ENCODE results near the gene CYBA. TPM values are rescaled to one million over a fixed set of nuclear protein-coding genes. Genes with fewer than 3 reads are reported as not detected.

The CYBA gene
- total RNA-seq, 1 donor from 2014 or later: 188 TPM

GRCh38 chr16:88678224-88678979 is 27.5 kb upstream of the CYBA start:
- TF ChIP-seq POLR2A (IDR thresholded peaks at IDR 0.05): no peak
- TF ChIP-seq, protein P1, sequence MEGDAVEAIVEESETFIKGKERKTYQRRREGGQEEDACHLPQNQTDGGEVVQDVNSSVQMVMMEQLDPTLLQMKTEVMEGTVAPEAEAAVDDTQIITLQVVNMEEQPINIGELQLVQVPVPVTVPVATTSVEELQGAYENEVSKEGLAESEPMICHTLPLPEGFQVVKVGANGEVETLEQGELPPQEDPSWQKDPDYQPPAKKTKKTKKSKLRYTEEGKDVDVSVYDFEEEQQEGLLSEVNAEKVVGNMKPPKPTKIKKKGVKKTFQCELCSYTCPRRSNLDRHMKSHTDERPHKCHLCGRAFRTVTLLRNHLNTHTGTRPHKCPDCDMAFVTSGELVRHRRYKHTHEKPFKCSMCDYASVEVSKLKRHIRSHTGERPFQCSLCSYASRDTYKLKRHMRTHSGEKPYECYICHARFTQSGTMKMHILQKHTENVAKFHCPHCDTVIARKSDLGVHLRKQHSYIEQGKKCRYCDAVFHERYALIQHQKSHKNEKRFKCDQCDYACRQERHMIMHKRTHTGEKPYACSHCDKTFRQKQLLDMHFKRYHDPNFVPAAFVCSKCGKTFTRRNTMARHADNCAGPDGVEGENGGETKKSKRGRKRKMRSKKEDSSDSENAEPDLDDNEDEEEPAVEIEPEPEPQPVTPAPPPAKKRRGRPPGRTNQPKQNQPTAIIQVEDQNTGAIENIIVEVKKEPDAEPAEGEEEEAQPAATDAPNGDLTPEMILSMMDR (IDR thresholded peaks at IDR 0.05): no peak
- no peak for TF ChIP-seq POLR2AphosphoS5 (IDR thresholded peaks at IDR 0.05; ENCODE audit: insufficient read depth in 1 of 2, low read depth in 1 of 2)
- DNase-seq (ENCODE audit: extremely low spot score in 2 of 2): no peak
- Histone ChIP-seq H3K27ac (no peak overlapping the region), H3K27me3 (no peaks in the 10 kb centered on the region), H3K9me3 (no peaks in the 10 kb centered on the region), H3K4me1 (no peaks in the 10 kb centered on the region), H3K4me3 (no peak overlapping the region), H3K36me3 (no peaks in the 10 kb centered on the region)
- intact Hi-C loops (cut with DNase I): no loop called here

DNA sequence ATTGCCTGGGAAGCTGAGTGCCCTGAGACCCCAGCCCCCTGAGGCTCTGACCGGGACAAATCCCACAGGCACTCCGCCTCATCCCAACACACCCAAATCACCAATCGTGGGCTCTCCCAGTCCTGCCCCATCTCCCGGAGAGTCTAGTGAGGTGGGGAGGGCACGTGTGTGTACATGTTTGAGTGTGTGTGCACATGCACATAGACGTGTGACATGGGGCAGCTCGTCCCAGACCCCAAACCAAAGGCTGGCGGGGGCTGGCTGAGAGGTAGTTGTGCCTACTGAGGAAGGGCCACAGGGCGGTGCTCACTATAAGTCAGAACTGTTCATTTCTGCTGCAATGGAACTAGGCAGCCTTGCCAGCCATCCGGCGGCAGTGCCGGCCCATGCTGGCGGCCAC is 26.9 kb upstream of the CYBA start:
- H3K9me3 ChIP-seq: no peaks in the 10 kb centered on the region
- H3K36me3 ChIP-seq: no peaks in the 10 kb centered on the region
- no peak overlapping the region for H3K27ac ChIP-seq
- intact Hi-C loops (cut with DNase I): no loop called here
- no peak overlapping the region for H3K4me3 ChIP-seq
- no peaks in the 10 kb centered on the region for H3K27me3 ChIP-seq
- H3K4me1 ChIP-seq: no peaks in the 10 kb centered on the region
- no peak for DNase-seq (ENCODE audit: extremely low spot score in 2 of 2)
- TF ChIP-seq, protein P1 (IDR thresholded peaks at IDR 0.05): no peak
- TF ChIP-seq POLR2AphosphoS5 (IDR thresholded peaks at IDR 0.05; ENCODE audit: insufficient read depth in 1 of 2, low read depth in 1 of 2): no peak
- no peak for TF ChIP-seq POLR2A (IDR thresholded peaks at IDR 0.05)

DNA sequence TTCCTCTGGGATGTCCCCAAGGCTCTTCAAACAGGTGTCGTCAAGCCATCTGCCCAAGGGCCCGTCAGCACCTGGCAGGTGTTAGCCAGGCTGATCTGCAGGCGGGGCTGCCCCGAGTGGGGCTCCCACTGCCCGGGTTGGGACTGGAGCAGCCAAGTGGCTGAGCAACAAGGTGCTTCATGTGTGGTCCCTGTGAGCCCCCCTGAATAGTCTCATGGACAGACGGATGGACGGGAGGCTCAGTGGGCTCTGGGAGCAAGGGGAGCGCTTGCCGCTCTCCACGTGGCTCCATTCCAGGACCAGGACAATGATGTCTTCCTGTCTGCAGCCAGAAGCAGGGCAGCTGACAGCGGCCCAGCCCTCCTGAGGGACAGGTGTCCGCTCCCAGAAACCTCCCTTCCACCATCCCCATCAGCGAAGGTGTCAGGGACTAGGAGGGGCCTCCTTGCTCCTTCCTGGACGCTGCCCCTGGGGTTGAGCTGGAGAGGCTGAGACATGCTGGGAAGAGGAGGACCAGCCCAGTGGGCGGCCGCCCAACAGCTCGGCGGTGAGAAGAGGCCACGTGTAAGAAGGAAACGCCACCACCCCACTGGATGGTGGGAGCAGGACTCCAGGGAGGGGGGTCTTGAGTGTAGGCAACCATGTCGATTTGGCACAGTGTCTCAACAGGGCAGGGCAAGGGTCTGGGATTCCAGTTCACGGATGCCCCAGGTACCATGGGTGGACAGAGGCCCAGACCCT is 25.8 kb upstream of the CYBA start:
- no peaks in the 10 kb centered on the region for H3K9me3 ChIP-seq
- TF ChIP-seq, protein P1 (IDR thresholded peaks at IDR 0.05): no peak
- TF ChIP-seq POLR2AphosphoS5 (IDR thresholded peaks at IDR 0.05; ENCODE audit: insufficient read depth in 1 of 2, low read depth in 1 of 2) (no peak), POLR2A (IDR thresholded peaks at IDR 0.05) (no peak)
- H3K27me3 ChIP-seq: no peaks in the 10 kb centered on the region
- no peak overlapping the region for H3K4me3 ChIP-seq
- intact Hi-C loops (cut with DNase I): no loop called here
- no peak for DNase-seq (ENCODE audit: extremely low spot score in 2 of 2)
- H3K4me1 ChIP-seq: no peaks in the 10 kb centered on the region
- no peak overlapping the region for H3K27ac ChIP-seq
- no peaks in the 10 kb centered on the region for H3K36me3 ChIP-seq

DNA sequence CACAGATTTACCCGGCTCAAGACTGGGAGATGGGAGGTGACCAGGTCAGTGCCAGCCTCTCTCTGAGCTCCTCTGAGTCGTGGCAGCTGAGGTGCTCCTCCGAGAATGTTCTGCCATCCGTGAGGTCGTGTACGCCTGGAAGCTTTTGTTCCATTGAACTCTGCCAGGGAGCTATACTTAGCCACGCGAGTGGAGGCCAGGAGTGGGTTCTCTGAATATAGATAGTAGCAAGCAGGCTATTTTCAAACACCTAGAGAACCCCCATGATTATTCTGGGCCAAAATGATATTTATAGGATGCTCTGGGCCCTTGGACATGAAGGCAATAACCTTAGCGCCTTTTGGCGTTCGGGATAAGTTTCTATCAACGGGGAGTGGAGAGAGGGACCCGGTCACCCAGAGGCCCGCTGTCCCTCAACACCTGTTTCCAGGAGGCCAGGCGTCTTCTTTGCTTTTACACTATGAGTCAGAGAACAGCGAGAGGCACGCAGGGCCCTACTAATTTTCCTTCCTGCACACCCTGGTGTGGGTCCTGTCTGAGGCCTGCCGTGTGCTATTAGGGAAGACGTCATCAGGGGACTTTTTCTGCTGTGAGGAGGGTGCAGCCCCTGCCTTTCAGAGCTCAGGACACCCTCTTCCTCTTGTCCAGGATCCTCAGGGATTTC is 23.0 kb upstream of the CYBA start:
- Histone ChIP-seq H3K27me3 (no peaks in the 10 kb centered on the region), H3K4me3 (no peak overlapping the region), H3K27ac (no peak overlapping the region), H3K4me1 (no peaks in the 10 kb centered on the region), H3K9me3 (no peaks in the 10 kb centered on the region), H3K36me3 (no peaks in the 10 kb centered on the region)
- intact Hi-C loops (cut with DNase I): no loop called here
- TF ChIP-seq, protein P1 (IDR thresholded peaks at IDR 0.05): no peak
- no peak for DNase-seq (ENCODE audit: extremely low spot score in 2 of 2)
